Measurements from ENCODE around the gene PEPD.

PEPD gene

DNA sequence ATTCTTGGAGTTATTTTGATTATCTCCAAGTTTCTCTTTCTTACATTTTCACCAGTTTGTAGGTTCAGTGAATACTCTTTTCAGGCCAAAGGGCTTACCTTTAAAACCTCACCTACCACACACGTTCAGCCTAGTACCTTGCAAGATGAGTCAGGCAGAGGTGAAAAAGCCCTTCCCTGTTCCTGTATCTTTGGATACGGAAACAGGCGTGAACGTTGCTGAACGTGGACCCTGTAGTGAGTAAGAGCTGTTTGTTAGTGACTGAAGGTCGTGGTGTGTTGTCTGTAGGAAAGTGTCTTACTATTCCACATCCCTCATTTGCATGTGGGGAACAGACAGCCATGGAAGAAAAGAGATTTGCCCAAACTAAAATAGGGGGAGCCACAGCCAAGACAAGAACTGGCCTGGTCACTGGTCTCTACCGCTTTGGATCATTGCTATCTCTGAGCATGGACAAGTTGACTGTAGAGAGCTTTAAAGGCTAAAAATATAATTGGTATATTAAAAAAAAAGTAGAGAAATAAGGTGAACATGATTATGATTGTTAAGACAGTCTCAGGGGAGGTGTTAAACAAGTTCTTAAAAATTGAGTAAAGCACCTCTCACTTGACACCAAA lies 144.5 kb downstream of the PEPD start:
- DNase-seq: no peak

DNA sequence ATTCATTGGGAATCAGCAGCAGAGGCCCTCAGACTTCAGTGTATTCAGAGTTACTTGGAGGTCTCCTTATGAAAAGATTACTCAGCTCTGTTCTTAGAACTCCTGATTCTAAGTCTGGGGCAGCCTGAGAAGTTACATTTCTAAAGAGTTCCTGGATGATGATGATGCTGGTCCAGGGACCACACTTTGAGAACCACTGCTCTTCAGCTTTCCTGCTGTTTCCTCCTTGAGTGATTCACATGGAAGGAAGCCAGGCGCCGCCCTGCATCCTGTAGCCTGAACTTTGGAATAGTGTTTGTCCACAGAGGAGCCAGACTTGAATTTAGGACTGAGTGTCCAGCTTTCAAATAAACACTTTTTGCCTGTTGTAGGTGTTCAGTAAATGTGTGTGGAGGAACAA lies 145.2 kb downstream of the PEPD start:
- DNase-seq: no peak

DNA sequence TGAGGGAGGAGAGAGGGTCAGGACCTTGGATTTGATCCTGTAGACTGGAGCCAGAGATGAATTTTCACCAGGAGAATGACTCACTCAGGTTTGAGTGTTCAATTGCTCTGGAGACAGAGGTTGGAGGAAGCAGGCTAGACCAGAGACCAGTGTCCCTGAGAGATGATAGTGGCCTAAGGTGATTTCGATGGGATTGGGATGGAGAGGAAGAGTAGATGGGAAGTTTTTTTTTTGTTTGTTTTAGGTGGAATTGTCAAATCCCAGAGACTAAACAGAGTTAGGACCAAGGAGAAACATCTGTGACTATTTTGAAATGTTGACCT lies 145.8 kb downstream of the PEPD start:
- DNase-seq: no peak

DNA sequence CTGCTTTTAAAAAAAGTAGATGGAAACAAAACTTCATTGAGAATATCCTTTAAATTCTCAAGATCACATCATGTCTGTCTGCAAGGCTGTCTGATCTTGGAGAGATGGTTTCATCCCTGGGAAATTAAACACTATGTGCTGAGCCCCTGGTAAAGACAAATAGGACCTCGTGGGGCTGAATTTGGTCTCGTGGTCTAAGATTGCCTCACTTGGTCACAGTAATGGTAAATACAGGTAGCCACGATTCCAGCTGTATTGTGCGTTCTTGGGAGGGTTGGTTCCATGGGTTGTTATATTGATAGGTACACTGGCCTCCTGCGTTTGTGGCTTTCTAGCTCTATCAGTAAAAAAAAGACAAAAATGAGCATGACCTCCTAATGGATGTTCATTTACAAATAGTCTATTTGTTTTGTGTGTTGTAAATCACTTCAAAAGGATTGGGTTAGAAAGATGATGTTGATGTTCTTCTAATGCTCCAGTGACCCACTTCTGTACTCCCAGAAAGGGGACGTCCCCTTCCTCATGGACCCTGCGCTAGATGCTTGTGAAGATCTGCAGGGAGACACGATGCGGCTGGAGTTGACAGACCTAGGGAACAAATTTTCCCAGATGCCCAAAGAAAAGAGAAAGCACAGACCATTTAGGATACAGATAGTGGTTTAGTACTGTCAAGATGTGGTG lies 146.3 kb downstream of the PEPD start:
- DNase-seq: no peak

DNA sequence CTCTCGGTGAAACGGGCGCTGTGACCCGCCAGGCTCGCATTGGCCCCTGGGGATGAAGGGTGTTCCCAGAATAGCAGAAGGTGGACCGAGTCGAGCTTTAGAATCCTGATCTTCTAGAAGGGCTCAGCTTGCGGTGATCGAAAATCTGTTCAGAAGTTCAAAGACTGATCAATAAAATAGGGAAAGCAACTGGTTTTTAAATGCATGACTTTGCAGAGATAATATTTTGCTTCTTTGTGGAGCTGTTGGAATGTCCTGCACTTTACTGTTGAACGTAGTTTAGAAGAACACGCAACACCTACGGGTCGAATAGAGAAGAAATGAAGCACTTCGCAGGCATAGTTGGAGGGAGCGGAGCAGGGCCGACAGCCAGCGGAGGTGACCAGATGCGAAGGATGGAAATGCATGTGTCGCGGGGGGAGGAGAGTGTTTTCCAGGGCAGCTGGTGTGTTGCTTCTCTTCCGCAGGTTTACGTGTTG lies 147.3 kb downstream of the PEPD start:
- peak; percentile 46 for DNase-seq

DNA sequence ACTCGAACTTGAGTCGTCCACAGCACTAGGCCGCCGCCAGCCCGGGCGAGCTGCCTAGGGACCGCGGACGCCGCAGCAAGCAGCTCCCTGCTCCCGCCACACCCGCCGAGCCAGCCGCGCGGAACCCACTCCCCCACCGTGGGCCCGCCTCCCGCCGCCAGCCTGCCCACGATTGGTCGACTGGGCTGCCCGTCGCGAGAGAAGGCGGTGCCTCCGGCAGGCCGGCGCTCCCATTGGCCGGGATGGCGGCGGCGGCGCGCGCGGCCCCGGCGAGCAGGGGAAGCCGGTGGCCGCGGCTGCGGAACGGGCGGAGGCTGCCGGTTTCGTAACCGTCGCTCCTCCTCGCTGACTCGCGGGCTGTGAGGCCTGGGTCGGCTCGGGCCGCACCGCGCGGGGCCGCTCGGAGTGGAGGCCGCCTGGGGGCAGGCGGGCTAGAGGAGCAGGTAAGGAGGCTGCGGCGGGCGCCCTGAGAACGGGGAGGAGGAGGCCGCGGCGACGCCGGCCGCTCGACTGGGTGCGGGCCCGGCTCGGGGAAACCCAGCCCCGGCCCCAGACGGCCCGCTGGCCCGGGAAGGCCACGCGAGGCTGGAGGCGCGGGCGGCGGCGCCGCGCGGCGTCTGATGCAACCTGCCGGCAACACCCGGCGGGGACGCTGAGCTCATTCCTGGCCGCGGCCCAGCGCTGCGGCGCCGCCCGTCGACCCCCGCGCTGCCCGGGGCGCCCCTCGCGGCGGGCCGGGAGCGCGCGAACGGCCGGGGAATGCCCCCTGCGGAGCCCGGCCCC lies 147.9 kb downstream of the PEPD start, which contains the start of gene CEBPG:
Gene CEBPG (plus strand): TSS at position 257 of the 783 bp plus-strand sequence. CDS start 5,531 bp downstream, outside the sequence.
- DNase-seq: peak; percentile 98

DNA sequence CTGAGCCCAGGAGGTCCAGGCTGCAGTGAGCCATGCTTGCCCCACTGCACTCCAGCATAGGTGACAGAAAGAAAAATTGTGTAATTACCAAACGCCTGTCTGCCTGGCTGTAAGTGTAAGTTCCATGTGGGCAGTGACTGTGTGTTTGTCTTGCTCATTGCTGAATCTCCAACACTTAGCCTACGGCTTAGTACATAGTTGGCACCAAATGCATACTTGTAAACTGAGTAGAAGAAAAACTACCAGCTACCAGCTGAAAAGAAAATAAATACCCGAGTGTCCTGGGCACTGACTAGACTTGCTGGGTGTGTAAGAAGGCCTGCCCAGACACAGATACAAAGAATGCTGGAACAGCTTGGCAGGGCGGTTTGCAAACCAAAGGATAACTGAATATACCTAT lies 150.8 kb downstream of the PEPD start:
- no peak for DNase-seq

DNA sequence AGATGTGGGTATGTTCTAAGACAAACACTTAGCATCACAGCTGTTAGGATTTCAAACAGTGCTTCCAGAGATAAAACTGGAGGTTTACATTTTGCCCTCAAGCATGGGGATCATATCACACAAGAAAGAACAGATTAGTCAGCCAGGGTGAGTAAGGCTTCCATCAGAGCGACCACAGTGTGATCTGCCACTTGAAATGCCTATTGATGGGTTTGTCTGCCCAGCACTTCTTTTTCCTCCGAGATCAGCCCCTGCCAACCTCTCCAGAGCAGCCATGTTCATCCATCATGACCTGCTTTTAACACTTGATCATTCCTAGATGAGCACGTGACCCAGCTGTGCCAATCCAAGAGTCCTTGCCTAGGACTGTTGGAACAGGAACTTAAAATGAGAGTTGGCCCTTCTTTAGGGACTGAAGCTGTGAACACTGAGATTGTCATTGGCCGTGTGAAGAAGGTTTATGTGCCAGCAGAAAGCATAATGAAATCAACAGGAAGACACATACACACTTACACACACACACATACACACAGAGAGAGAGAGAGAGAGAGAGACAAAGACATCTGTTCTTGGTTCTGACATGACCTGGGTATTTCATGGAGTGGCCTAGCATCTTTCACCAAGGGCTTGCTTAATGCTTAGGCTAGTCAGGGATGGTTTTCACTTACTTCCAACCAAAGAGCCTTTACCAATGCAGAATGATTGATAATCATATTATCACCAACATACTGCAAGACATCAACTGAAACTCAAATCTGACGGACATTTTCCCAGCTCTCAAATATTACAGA lies 153.3 kb downstream of the PEPD start:
- DNase-seq: no peak

DNA sequence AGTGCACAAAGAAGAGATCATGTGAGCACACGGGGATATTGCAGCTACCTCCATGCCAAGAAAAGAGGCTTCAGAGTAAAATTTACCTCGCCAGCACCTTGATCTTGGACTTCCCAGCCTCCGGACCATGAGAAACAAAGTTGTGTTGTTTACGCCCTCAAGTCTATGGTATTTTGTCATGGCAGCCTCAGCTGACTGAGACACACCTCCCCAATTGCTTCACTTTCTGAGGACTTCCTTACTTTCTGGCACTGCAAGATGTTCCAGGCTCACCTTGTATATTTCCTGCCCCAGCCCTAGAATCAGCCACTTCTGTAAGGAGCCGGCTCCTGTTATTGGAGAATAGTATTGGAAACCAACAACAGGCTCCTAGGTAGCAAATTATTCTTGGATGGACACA lies 154.7 kb downstream of the PEPD start:
- DNase-seq: no peak

DNA sequence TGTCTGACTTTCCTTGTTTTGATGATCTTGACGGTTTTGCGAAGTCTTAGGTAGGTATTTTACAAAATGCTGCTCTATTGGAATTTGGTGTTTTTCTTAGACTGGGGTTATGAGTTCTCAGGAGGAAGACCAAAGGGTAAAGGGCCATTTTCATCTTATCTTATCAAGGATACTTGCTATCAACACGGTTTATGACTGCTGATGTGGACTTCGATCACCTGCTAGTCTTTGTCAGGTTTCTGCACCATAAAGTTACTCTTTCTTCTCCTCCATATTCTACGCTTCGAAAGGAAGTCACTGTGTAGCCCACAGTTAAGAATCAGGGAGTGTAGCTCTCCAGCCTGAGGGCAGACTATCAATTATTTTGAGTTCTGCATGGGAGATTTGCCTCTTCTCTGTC lies 155.5 kb downstream of the PEPD start:
- no peak for DNase-seq

DNA sequence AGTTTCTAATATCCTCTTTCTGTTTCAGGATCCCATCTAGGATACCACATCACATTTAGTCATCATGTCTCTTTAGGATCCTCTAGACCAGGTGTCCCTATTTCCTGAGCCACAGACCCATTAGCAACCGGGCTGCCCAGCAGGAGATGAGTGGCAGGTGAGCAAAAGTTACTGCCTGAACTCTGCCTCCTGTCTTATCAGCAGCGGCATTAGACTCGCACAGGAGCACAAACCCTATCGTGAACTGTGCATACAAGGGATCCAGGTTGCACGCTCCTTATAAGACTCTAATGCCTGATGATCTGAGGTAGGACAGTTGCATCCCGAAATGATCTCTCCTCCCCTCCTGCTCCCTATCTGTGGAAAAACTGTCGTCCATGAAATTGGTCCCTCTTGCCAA lies 155.9 kb downstream of the PEPD start:
- no peak for DNase-seq

DNA sequence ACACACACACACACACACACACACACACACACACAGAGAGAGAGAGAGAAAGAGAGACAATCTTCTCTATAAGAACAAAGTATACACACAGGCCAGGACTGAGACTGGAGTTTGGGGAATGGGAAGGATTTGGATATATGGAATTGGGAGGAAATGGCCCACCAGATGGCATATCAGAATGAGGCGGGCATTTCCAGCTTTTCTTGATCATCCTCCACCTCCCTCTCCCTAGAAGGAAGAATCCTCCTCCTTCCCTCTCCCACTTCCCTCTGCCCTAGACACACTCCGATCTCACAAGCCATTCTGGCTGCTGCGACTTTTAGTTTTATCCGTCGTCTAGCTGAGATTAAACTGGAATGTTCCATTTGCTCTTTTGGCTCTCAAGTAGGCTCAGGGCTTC lies 158.1 kb downstream of the PEPD start:
- no peak for DNase-seq

DNA sequence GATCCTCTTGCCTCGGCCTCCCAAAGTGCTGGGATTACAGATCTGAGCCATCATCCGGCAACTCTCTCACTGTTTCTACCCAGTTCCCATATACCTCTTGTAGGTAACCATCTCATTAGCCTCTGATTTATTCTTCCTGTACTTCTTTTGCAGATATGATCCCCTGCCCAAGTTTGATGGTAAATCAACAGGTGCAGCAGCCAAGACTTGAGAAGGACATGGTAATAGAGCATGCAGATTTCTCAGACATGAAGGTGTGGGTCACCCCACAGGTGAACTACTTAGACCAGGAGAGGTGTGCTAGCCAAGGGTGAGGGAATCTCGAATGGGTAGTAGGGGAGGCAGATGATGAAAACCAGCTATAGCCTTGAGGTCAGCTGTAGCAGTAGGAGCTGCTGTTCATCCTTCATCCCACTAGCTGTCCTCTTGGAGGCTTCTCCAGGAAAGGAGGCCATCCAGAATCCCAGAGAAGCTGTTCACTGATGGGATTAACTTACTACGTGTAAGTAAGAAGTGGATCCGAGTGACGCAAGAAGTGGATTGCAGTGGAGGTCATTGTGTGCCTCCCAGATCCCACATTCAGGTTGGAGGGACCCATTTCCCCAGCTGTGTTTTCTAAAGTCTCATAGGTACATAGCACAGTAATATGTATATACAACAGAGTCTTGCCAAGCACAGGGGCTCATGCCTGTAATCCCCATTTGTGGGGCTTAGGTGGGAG lies 158.9 kb downstream of the PEPD start:
- DNase-seq: no peak

DNA sequence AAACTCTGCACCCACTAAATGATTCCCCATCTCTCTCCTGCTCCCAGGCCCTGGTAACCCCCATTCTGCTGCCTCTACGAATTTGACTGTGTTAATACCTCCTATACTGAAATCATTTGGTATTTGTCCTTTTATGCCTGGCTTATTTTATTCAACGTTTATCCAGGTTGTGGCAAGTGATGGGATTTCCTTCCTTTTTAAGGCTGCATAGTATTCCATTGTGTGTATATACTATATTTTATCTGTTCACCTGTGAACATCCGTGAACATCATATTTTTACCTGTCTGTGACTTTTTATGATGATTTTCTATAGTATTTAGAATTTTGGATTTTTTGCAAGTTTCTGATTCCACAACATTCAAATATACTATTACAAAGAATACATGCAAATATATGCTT lies 162.0 kb downstream of the PEPD start:
- DNase-seq: no peak

DNA sequence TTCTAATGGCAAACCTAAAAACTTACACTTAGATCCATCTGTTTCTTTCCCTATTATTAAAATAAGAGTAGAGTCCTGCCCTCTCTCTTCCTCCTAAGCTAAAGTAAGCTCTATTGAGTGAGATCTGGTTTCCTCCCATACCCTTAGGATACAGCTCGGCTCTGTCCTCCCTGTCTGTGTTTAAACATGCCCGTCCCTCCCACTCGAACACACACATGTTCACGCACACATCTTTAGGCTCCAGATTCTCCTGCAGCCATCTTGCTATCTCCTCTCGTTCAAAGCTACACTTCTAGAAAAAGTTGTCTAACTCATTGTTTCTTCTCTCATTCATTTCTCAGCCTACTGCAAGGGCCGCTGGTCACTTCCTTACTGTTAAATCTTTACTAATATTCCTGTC lies 163.2 kb downstream of the PEPD start:
- DNase-seq: no peak

DNA sequence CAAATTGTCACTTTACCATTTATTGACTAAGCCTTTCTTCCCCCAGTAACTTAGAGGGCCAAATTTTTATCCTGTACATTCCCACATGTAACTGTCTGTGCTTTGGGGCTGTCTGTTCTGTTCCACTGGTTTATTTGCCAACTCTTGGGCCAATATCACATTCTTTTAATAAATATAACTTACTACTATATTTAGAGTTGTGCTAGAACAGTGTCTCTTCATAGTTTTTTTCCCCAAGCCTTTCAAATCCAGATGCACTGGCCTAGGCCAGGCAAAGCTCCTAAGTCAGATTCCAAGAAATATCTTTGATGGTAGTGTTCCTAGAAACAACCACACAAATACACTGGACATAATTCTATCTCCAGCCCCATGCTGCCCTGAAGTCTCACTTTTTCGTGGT lies 164.0 kb downstream of the PEPD start:
- DNase-seq: no peak

DNA sequence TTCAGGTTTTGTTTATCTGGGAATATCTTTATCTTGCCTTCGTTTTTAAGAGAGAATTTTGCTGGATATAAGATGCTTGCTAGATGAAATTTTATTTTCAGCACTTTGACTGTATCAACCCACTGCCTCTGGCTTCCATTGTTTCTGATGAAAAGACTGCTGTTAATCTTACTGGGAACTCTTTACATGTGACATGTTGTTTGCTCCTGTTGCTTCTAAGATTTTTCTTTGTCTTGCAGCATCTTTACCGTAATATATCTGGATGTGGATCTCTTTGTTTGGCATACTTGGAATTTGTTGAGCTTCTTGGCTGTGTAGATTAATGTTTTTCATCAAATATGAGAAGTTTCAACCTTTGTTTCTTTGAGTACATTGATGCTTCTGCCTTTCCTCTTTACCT lies 166.1 kb downstream of the PEPD start:
- no peak for DNase-seq

DNA sequence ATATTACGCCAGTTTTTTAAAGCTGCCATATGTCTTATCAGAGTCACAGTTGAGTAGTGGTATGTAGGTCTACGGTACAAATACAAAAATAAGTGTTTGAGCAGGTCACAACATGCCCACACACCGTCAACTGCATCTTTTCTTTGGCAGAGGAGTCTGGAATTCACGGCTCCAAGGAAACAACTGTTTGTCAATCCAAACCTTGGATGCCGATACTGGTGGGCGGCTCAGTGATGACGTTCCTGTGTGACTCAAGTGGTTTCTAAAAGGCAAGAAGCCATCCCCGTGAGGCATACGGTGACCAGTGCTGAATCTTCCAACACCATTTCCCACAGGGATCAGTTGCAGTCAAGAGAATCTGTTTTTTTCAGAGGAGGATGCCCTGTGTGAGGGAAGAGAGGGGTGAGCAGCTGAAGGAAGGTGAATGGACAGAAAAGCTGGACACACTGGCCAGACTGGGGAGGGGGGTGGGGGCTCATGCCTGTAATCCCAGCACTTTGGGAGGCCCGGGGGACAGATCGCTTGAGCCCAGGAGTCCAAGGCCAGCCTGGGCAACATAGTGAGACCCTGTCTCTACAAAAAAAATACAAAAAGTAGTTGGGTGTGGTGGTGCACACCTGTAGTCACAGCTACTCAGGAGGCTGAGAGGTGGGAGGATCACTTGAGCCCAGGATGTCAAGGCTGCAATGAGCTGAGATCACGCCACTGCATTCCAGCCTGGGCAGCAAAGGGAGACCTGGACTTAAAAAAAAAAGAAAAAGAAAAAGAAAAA lies 170.9 kb downstream of the PEPD start:
- no peak for DNase-seq

DNA sequence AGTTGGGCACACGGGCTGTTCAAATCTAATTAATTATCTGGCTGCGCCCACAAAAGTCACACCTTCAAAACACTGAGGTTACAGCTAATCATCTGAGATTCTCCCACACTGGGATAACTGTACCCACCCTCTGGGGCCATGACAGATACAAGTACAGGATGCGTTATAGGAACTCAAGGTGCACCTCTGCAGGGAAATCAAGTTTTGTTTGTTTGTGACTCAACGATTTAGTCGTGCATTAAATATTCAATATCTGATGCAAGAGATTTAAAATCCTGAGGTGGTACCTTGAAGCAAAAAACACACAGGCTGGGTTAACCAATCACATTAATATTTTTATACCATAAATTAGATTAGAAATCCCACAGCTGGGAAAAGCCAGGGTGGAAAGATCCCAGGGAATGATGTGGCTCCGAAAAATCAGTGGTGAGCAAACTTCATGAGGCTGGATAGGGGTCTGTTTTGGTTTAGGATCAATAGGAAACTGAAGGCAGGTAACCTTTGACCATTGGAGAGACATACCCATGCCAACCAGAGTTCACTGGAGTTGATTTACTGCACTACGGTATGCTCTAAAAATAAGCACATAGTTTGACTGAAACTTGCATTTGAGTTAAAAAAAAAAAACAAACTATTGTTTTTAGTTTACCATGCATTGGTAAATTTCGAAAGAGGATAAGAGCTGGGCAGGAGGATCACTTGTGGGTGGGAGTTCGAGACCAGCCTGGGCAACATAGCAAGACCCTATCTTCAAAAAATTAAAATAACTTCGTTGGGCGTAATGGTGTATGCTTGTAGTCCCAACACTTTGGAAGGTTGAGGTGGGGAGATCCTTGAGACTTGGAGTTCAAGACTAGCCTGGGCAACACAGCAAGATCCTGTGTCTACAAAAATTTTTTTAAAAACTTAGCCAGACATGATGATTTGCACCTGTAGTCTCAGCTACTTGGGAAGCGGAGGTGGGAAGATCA lies 172.0 kb downstream of the PEPD start:
- no peak for DNase-seq

DNA sequence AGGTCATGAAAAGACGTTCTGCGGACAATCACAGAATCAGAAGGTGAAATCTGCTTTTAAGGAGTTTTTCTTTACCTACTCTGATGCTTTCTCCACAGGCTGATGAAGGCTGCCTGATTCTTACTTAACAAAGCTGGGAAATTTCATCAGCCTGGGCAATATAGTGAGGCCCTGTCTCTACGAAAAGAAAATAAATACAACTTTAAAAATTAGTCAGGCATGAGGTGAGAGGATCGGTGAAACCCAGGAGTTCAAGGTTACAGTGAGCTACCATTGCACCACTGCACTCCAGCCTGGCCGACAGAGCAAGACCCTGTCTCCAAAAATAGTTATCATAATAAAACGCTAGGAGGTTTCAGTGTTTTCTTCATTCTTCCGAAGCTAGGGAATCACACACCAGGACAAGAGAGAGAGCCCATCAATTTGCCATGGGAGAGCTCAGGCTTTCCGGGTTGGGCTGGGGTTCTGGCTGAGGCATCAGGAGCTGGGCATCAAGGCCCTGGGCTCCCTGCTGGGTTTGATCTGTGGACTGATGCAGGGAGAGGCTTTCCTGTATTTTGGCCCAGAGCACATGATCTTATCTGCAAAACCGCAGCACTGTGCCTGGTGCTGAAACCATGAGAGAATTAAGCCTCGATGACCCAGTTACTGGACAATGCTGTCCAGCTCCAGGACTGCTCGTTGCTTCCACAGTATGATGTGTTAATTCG lies 173.1 kb downstream of the PEPD start:
- no peak for DNase-seq

Data from NCI-H345 (cell line).